ENCODE measurements around the gene LHX5.

DNA sequence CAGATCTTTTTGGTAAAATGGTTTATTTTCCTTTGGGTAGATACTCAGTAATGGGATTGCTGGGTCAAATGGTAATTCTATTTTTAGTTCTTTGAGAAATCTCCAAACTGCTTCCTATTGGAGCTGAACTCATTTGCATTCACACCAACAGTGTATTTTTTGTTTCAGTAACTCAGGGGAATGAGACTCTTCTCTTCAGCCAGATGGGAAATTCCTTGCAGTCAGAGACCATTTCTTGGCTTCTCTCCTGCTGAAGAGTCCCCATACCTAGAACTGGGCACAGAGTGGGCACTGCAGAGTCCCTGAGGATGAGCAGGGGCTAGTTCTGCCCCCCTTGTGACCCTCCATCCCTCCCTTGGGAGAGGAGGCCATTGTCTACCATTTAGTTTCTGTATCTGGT lies 38.7 kb downstream of the LHX5 start:
- TF ChIP-seq CTCF (IDR thresholded peaks at IDR 0.05) (no peak), POLR2AphosphoS5 (IDR thresholded peaks at IDR 0.05; ENCODE audit: low read depth, low read length) (no peak), TCF7L2 (IDR thresholded peaks at IDR 0.05; ENCODE audit: low read depth, low read length) (no peak)
- TF ChIP-seq, protein P1, sequence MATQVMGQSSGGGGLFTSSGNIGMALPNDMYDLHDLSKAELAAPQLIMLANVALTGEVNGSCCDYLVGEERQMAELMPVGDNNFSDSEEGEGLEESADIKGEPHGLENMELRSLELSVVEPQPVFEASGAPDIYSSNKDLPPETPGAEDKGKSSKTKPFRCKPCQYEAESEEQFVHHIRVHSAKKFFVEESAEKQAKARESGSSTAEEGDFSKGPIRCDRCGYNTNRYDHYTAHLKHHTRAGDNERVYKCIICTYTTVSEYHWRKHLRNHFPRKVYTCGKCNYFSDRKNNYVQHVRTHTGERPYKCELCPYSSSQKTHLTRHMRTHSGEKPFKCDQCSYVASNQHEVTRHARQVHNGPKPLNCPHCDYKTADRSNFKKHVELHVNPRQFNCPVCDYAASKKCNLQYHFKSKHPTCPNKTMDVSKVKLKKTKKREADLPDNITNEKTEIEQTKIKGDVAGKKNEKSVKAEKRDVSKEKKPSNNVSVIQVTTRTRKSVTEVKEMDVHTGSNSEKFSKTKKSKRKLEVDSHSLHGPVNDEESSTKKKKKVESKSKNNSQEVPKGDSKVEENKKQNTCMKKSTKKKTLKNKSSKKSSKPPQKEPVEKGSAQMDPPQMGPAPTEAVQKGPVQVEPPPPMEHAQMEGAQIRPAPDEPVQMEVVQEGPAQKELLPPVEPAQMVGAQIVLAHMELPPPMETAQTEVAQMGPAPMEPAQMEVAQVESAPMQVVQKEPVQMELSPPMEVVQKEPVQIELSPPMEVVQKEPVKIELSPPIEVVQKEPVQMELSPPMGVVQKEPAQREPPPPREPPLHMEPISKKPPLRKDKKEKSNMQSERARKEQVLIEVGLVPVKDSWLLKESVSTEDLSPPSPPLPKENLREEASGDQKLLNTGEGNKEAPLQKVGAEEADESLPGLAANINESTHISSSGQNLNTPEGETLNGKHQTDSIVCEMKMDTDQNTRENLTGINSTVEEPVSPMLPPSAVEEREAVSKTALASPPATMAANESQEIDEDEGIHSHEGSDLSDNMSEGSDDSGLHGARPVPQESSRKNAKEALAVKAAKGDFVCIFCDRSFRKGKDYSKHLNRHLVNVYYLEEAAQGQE (IDR thresholded peaks at IDR 0.05; ENCODE audit: insufficient read depth in 1 of 2, low read depth in 2 of 2, low read length in 1 of 2): no peak

Data from Panc1 (cell line).